GM12874 (cell line): ENCODE measurements around the gene CHRNB2.

Source experiments
- TF ChIP-seq, protein P1 (sequence below): IDR thresholded peaks from 2 replicates; pipeline ENCODE4 v1.5.1; 2011; ENCODE audit warnings: low read depth, mild to moderate bottlenecking, control low read depth, low read length, moderate library complexity; ENCODE audit not compliant: insufficient read depth

Gene CHRNB2

DNA sequence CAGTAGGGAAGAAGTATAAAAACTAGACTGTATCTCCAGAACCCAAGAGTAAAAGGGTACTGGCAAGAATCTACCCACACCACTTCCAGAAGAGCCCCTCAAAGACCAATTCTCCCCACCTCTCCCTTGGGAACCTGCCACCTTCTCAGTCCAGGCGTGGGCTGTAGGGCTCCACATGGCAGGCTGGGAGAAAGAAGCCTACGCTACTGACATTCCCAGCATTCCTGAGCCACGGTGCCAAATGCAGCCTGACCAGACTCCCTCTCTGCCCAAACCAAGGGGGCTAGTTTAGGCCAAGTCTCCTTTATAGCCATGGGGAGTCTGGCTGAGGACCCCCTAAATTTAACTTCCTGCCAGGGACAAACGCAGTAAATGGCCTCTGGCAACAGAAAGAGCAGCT lies 11.2 kb upstream of the CHRNB2 start:
- TF ChIP-seq, protein P1, sequence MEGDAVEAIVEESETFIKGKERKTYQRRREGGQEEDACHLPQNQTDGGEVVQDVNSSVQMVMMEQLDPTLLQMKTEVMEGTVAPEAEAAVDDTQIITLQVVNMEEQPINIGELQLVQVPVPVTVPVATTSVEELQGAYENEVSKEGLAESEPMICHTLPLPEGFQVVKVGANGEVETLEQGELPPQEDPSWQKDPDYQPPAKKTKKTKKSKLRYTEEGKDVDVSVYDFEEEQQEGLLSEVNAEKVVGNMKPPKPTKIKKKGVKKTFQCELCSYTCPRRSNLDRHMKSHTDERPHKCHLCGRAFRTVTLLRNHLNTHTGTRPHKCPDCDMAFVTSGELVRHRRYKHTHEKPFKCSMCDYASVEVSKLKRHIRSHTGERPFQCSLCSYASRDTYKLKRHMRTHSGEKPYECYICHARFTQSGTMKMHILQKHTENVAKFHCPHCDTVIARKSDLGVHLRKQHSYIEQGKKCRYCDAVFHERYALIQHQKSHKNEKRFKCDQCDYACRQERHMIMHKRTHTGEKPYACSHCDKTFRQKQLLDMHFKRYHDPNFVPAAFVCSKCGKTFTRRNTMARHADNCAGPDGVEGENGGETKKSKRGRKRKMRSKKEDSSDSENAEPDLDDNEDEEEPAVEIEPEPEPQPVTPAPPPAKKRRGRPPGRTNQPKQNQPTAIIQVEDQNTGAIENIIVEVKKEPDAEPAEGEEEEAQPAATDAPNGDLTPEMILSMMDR, result no peak

DNA sequence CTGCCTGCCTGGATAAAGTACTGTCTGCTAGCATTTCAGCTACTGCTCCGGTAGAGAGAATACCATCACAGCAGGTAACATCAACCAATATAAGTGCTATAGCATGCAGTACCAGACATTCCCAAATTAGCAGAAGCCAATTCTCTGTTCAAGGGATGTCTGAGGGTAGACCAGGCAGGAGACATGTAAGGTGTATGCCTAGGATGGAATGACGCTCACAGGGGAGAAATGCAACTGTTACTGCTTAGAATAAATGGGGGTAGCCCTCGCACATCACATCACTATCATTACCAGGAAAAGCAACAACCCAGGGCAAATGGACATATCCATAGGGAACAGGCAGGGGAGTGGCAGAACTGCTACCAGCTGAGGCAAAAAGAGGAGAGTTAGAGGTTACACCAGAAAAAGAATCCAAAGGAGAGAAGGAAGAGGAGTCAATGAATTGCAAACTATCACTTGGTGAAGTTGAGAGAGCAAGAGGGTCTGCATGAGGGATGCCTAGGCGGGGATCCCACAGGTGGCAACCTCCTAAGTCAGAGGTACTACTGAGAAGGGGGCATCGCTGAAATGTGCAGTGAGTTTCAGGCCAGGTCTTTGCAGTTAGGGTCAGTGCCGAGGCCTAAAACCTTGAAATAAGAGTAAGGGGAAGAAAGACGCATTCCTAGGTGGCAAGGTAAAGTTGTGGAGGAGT lies 10.2 kb upstream of the CHRNB2 start:
- TF ChIP-seq, protein P1, result no peak

DNA sequence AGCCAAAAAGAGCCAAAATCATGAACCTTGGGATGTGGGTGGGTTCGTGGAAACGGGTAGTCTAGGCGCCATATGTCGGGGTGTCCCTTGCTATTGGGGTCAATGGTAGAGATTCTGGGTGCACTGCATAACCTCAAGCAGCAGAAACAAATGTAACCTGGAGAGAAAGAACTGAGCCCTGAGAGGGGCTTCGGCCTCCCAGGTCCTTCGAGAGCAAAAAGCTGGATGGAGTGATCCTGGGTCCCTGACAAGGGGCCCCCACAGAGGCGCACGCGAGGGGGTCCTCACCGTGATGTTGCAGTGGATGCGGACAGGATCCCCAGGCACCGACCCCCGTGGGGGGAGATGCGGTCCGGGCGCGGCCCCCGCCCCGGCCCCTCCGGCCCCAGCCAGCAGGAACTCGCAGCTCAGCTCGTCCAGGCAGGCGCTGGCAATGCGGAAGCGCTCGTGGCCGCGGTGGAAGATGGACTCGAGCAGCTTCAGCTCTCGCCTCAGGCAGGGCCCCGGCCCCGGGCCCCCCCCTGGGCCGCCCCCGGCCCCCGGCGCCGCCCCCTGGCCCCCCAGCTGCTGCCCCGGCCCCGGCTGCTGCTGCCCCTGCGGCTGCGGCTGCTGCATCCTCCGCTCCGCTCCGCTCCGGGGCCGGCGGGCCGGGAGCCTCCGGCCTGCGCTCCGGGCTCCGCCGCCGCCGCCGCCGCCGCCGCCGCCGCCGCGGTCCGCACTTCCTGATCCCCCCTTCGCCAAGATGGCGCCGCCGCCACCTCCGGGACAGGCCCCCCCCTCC lies 9.4 kb upstream of the CHRNB2 start, which contains the start of gene UBE2Q1:
Gene UBE2Q1, minus strand, starts transcription at position 724 of the 781 bp plus-strand sequence. Its CDS starts 109 bp downstream, at position 615.
- TF ChIP-seq, protein P1, result no peak

DNA sequence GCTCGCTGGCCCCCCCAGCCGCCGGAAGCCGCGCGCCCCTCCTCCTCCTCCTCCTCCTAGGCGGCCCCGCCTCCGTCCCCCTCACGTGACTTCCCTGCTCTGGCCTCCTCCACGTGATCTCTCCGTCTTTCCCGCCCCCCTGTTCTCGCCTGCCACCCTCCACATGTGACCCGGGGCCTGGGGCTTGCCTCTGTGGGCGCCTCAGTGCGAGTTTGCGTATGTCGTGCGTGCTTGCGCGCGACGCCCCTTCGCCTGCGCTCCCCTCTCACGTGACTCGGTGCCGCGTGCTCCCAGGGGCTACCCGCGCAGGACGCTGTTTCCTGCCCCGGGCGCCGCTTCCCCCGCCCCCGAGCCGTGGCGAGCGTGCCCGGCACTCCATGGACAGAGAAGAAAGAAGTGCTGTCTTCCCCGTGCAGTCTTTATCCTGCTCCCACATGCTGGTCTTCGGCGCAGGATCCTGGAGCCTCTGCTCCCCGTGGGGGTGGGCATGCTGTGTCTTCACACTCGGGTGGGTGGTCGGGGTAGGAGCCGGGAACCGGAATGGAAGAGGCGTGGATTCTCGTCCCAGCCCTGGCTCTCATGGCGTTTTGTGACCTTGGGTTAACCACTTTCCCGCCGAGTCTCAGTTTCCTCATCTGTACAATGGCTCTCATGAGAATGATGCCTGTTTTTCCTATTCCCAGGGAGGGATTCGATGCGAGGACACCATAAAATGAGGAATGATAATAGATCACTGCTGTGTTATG lies 8.7 kb upstream of the CHRNB2 start:
- TF ChIP-seq, protein P1, result no peak

DNA sequence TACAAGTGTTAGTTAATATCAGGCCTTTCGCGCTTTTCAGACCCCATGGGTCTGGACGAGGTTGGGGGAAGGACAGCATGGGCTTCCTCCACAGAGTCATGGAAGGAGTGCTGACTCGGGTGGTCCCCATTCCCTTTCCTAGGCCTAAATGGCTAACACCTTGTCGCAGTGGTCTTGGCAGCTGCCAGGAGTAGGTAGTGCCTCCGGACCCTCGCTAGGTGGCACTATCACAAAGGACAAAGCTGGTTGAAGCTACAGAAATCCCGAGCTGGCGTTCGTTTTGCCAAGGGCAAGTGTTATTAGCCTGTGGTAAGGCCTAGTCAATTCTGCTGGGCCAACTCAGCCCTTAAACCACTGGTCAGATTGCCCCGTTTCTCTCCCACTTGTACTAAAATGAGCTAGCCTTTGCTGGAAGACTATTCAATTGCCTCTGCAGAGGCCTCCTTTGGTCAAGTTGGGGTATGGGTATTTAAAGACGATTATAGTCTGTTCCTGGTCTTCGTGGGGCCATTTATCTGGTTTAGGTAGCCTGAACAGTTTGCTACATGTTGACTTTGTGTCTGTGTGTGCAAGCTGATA lies 8.0 kb upstream of the CHRNB2 start:
- TF ChIP-seq, protein P1, result peak; percentile 92

DNA sequence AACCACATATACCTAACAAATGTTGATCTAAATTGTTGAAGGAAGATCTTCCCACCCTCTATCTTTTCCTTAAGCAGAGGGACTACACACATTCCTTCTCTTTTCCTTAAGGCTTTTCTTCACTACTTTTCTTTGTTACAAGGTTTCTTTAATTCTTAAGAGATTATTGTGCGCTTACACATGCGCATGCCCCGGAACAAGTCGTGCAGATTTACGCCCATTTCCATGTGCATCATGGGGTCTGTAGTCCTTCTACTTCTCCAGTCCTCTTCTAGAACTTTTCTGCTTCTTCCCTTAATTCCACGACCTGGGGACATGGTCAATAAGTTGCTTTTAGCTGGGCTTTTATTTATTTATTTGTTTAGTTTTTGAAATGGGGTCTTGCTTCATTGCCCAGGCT lies 1.7 kb upstream of the CHRNB2 start:
- TF ChIP-seq, protein P1, result no peak

DNA sequence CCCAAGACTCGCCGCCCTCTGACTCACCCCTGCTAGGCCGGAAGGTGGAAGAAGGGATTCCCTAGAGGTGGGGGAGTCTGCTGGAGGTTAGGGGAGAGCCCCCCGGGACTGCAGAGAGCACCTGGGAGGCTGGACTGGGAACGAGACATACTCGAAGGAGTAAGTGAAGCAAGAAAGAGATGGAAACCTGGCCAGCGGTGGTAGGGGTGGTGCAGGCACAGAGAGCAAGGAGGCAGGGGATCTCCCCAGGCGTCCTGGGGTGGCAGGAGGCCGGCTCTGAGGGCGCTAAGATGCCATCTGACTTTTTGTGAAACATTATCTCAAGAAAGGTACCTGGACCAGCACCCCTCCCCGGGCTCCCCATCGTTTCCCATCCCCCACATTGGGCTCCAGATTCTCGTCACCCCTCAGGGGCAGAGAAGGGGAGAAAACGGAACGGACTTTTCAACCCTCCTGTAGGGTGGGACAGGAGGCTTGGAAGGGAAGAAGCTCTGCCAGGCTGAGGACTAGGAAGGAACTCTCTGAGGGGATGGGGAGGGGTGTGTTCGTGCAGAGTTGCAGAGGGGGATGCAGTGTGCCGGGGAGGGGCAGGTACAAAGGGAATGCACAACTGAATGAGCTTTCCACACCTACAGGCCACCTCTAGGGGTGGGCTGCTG lies 708 bp downstream of the CHRNB2 start:
- TF ChIP-seq, protein P1, result no peak
